Stimulated activated naive CD4-positive, alpha-beta T cell (primary cell): Measurements from ENCODE around the gene CHN1.

Source experiments
- DNase-seq, 6 experiments: peaks; one replicate each; lab custom pipeline; 2025; lab: John Stamatoyannopoulos, UW

Gene CHN1

GRCh38 chr2:174924061-174924693 is 81.0 kb downstream of the CHN1 start:
- no peak for DNase-seq

DNA sequence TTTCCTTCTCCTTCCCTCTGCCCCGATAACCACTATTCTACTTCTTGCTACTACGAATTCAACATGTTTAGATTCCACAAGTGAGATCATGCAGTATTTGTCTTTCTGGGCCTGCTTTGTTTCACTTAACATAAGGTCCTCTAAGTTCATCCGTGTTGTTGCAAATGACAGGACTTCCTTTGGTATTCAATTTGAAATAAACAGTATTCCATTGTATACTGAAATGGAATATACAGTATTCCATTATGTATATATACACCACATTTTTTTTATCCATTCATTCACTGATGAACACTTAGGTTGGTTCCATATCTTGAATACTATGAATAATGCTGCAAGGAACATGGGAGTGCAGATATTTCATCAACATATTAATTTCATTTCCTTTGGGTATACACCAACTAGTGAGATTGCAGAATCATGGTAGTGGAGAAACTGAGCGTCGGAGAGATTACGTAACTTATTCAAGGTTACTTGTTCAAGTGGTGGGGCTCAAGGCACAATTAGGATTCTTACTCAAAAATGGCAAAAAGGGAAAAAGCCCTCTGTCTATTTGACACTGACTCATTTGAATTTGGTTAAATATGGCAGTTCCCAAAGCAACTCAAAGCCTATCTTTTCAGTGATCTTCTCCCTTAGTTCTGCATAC is 85.1 kb downstream of the CHN1 start:
- DNase-seq: no peak

DNA sequence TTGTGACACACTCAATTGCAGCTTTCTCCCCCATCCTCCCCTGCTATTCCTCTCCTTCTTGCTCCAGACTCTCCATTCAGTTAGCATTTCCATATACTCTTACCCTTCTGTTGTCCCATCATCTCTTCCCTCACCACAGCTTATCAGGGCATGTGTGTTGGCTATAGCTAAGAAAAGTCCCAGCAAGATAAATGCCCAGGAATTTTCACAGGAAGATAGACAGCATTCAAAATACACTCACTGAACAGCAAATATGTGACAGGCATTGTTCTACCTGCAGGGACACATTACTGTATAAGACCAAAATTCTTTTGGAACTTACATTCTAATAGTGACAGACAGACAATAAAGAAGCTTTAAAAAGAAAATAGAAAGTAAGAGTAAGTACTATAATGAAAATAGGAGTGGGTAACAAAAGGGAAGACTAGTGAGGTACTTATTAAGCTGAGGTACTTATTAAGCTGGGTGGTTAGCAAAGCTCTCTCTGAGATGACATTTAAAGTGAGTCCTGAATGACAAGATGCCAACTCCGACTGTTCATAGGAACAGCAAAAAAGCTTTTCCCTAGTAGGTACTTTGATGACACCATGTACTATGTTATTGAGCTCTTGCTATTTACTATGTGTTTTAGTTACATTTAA is 86.2 kb downstream of the CHN1 start:
- no peak for DNase-seq

GRCh38 chr2:174916270-174916930 is 88.8 kb downstream of the CHN1 start:
- DNase-seq: no peak

- DNase-seq: no peak
Measured at GRCh38 chr2:174914853-174915760, 90.1 kb downstream of the CHN1 start.

DNA sequence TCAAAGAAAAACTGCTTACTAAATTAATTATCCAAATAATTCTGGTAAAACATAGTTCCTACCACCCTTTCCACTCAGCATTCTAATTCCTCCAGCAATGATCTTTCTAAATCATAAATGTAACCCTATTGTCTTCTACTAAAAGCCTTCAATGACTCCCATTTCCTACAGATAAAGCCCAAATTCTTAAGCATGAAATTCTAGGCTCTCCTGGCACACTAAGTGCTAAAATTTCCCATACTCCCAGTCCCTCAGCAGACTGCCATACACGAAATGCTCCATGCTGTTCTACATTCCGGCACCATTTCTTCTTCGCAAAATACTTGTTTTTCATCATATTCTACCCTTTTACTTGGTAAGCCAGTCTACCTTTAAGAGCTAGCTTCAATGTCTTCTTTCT is 96.9 kb downstream of the CHN1 start:
- DNase-seq: no peak

DNA sequence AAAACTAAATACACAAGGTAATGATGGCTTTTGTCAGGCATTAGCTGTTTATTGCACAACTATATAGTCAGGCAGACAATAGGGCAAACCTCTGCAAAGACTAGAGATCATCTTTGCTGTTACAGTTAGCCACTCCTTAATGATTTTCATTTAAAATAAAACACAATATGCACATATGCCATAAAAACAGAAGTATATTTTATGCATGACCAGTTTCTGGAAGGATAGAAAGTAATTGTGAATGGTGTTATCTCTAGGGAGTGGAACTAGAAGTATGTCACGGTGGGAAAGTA is 102.0 kb downstream of the CHN1 start:
- no peak for DNase-seq

GRCh38 chr2:174902506-174903263 is 102.5 kb downstream of the CHN1 start:
- peak in 3 of 6 experiments; percentile 68 to 74 (median 74) for DNase-seq

DNA sequence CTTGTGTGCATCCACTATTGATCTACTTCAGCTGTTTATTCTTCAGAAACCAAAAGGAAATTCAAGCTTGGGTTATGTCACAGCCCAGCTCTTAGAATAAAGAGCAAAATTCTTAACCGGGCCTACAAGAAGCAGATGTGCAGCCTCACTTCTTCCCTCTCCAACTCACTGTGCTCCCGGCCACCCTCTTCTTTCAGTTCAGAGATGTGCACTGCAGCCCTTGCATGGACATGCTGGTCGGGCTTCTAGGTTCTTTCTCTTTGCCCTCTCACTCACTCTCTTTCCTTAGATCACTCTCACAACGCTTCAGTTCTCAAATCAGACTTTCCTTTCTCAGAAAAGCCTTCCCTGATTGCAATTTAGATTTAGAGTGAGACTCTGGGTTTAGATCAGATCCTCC is 104.1 kb downstream of the CHN1 start:
- DNase-seq: peak in 3 of 6 experiments; percentile 4 to 23 (median 21)

GRCh38 chr2:174897286-174897685 is 107.9 kb downstream of the CHN1 start:
- DNase-seq: no peak

DNA sequence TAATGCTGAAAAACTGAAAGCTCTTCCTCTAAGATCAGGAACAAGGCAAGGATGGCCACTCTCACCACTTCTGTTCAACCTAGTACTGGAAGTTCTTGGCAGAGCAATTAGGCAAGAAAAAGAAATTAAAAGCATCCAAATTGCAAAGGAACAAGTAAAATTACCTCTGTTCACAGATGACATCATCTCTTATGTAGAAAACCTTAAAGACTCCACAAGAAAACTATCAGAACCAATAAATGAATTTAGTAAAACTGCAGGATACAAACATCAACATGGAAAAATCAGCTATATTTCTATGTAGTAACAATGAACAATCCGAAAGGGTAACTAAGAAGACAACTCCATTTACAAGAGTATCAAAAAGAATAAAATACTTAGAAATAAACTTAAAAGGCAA is 112.2 kb downstream of the CHN1 start:
- DNase-seq: no peak

GRCh38 chr2:174892546-174892945 is 112.6 kb downstream of the CHN1 start:
- DNase-seq: no peak

GRCh38 chr2:174888646-174889271 is 116.4 kb downstream of the CHN1 start:
- DNase-seq: no peak

DNA sequence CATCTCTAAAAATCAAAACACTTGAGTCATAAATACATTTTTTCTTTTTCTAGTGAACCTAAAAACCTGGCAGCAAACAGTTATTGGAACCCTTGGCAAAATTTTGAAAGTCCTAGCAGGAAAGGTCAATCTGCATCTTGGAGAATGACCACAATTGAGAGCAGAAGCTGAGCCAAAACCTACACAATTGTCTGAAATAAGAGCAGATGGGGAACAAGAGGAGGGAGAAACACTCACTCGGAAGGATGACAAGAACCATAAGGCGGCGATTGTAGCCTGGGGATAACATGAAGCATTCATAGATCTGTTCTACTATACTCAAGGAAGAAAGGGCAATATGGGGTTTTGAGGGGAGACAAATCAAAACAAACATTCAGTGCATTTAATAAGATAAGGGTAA is 117.0 kb downstream of the CHN1 start:
- no peak for DNase-seq

DNA sequence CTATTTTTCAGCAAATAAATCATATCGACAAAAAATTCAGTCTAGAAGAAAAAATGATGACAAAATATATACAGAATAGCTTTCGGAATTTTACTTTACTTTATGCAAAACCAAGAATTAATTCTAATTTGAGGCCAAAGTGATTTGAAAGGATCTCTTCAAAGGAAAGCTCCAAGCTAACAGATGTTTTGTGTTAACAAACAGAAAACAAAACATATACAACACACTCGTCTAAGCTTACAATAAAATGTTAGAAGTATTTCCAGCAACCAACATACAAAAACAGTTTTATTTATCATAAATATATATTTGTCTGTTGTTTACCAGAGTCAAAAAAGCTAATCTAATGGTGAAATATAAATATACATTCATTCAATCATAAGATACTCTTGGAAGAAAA is 122.8 kb downstream of the CHN1 start:
- no peak for DNase-seq

- DNase-seq: no peak
Measured at GRCh38 chr2:174881678-174882077, 123.5 kb downstream of the CHN1 start.

- no peak for DNase-seq
Measured at GRCh38 chr2:174878537-174879147, 126.5 kb downstream of the CHN1 start.

DNA sequence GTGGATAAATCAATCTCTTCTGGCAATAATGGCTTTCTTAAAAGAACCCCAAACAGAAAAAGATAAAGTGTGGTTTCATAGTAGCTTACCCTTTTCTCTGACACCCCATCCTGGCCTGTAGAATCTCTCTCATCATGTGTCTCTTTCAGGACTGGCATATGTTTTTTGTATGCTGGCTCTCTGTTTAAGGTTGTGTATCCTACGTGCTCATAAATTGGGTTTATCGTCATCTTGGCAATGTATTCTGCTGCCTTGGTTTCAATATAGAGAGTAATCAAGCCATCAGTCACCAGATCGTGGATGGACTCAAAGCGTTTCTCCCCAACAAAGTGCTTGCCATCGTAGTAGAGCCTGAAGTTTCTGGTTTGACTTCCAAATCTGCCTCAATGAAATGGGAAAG is 127.4 kb downstream of the CHN1 start:
- DNase-seq: no peak

GRCh38 chr2:174877301-174877700 is 127.9 kb downstream of the CHN1 start:
- no peak for DNase-seq

- no peak for DNase-seq
Measured at GRCh38 chr2:174874085-174874484, 131.1 kb downstream of the CHN1 start.
